ENCODE measurements around the gene SGSM1.

Gene SGSM1

GRCh38 chr22:24805790-24806662 lies at the start of gene SGSM1:
Gene SGSM1 (plus strand): TSS chr22:24806211. CDS start chr22:24806326, 115 bp downstream.
- Mint-ChIP-seq H3K27ac (no peak within 1 kb of the TSS), H3K9me3 (no peaks in the 10 kb centered on the region), H3K36me3 (ENCODE audit: low read depth) (no peaks in the 10 kb centered on the region), H3K4me3 (peak within 1 kb of the TSS; percentile 70), H3K4me1 (peaks cover 25% of the 10 kb centered on the region), H3K27me3 (ENCODE audit: low read depth, poor library complexity) (peaks cover 25% of the 10 kb centered on the region)
- DNase-seq, result peak; percentile 93
- no peak for TF ChIP-seq CTCF (IDR thresholded peaks at IDR 0.05)

GRCh38 chr22:24758164-24758799 lies 47.7 kb upstream of the SGSM1 start:
- H3K27me3 Mint-ChIP-seq (ENCODE audit: low read depth, poor library complexity), result peaks cover 7% of the 10 kb centered on the region
- H3K36me3 Mint-ChIP-seq (ENCODE audit: low read depth), result no peaks in the 10 kb centered on the region
- H3K4me3 Mint-ChIP-seq, result no peak overlapping the region
- no peaks in the 10 kb centered on the region for H3K9me3 Mint-ChIP-seq
- peak; percentile 69 for DNase-seq
- H3K27ac Mint-ChIP-seq, result no peak overlapping the region
- no peaks in the 10 kb centered on the region for H3K4me1 Mint-ChIP-seq
- TF ChIP-seq CTCF (IDR thresholded peaks at IDR 0.05), result peak; percentile 95

- Mint-ChIP-seq H3K4me3 (no peak overlapping the region), H3K9me3 (no peaks in the 10 kb centered on the region), H3K4me1 (peaks cover 7% of the 10 kb centered on the region), H3K27ac (no peak overlapping the region), H3K27me3 (ENCODE audit: low read depth, poor library complexity) (peaks cover 12% of the 10 kb centered on the region), H3K36me3 (ENCODE audit: low read depth) (no peaks in the 10 kb centered on the region)
- no peak for DNase-seq
- TF ChIP-seq CTCF (IDR thresholded peaks at IDR 0.05), result no peak
Observed at GRCh38 chr22:24759765-24760164, 46.2 kb upstream of the SGSM1 start.

GRCh38 chr22:24760708-24761306 lies 45.2 kb upstream of the SGSM1 start:
- H3K4me3 Mint-ChIP-seq, result no peak overlapping the region
- peaks cover 8% of the 10 kb centered on the region for H3K27me3 Mint-ChIP-seq (ENCODE audit: low read depth, poor library complexity)
- H3K9me3 Mint-ChIP-seq, result no peaks in the 10 kb centered on the region
- H3K4me1 Mint-ChIP-seq, result peaks cover 13% of the 10 kb centered on the region
- H3K36me3 Mint-ChIP-seq (ENCODE audit: low read depth), result no peaks in the 10 kb centered on the region
- no peak overlapping the region for H3K27ac Mint-ChIP-seq
- no peak for TF ChIP-seq CTCF (IDR thresholded peaks at IDR 0.05)
- DNase-seq, result no peak

- Mint-ChIP-seq H3K27ac (no peak overlapping the region), H3K4me1 (peaks cover 13% of the 10 kb centered on the region), H3K4me3 (no peak overlapping the region), H3K27me3 (ENCODE audit: low read depth, poor library complexity) (peaks cover 8% of the 10 kb centered on the region), H3K36me3 (ENCODE audit: low read depth) (no peaks in the 10 kb centered on the region), H3K9me3 (no peaks in the 10 kb centered on the region)
- no peak for DNase-seq
- TF ChIP-seq CTCF (IDR thresholded peaks at IDR 0.05), result no peak
Observed at GRCh38 chr22:24761888-24762675, 43.9 kb upstream of the SGSM1 start.
